Adrenal gland (tissue), 12 donors: Measurements from ENCODE around the gene SUN1. TPM values are rescaled to one million over a fixed set of nuclear protein-coding genes. Genes with fewer than 3 reads are reported as not detected.

Experiments used
- polyA plus RNA-seq, 3 donors: library from polyadenylated mRNA; stranded (reverse); fragments of 200-250 nt in 2 of 3; fragments of 350-450 nt in 1 of 3; fragmentation: Illumina TruSeq in 1 of 3; extraction: RNeasy Lipid Tissue Mini Kit (QIAGEN cat#74804) in 1 of 3; gene quantifications; one replicate each; pipeline ENCODE4 v1.2.3, GENCODE V29; 2013 to 2014
- total RNA-seq, 9 donors: library from RNA; depleted of rRNA in 4 of 9; stranded (reverse); fragments of >200 nt in 4 of 9; fragments of 120-200 nt in 1 of 9; fragmentation: NEBNext Ultra II Directional in 1 of 9; extraction: Animal tissue kit (Norgen Biotek cat#: 25700) in 1 of 9; gene quantifications; one replicate each; pipeline versions ENCODE4 v1.1.0 to v1.2.4, GENCODE V29; 2013 to 2023
- donor health status: healthy with polysubstance abuse.
- donor health status: Bipolar disorder and iron deficiency.
- donor health status: DM: yes; HTN: yes; CAD: no.
- donor health status: DM: no; HTN: no; CAD: no.
- donor health status: DM: no; HTN: no; CAD: no.
- donor health status: DM: yes; HTN: yes; CAD: no.

Gene SUN1
- total and polyA plus RNA-seq, 12 donors: 28.7 to 122 (median 99.9) TPM

Other genes starting within 250 kb of the SUN1 start
- 10 to 100 TPM in 8 of 9 donors, 1 to 10 TPM in 1; 8.3 to 32.7 (median 21.0) TPM for gene DNAAF5, start 105.8 kb upstream of the SUN1 start, total RNA-seq
- 10 to 100 TPM in 1 of 3 donors, 1 to 10 TPM in 2; 7.9 to 11.1 (median 8.8) TPM for gene DNAAF5, start 105.8 kb upstream of the SUN1 start, polyA plus RNA-seq
- 10 to 100 TPM in 7 of 9 donors, 1 to 10 TPM in 2; 5.2 to 21.5 (median 11.9) TPM for gene PRKAR1B, start 105.2 kb upstream of the SUN1 start, total RNA-seq
- 10 to 100 TPM in 1 of 3 donors, 1 to 10 TPM in 2; 8.4 to 17.3 (median 8.7) TPM for gene PRKAR1B, start 105.2 kb upstream of the SUN1 start, polyA plus RNA-seq
- 100 to 1,000 TPM in 1 of 9 donors, 10 to 100 TPM in 8; 44.7 to 190 (median 67.6) TPM for gene GET4, start 44.1 kb downstream of the SUN1 start, total RNA-seq
- 100 to 1,000 TPM in 2 of 3 donors, 10 to 100 TPM in 1; 38.3 to 166 (median 164) TPM for gene GET4, start 44.1 kb downstream of the SUN1 start, polyA plus RNA-seq
- gene ADAP1, start 122.2 kb downstream of the SUN1 start, total RNA-seq: 10 to 100 TPM in 5 of 9 donors, 1 to 10 TPM in 4; 2.0 to 60.2 (median 11.5) TPM
- gene ADAP1, start 122.2 kb downstream of the SUN1 start, polyA plus RNA-seq: 10 to 100 TPM in 1 of 3 donors, 1 to 10 TPM in 1, under 1 TPM in 1; 0.29 to 40.5 (median 7.1) TPM
- gene COX19, start 143.1 kb downstream of the SUN1 start, total RNA-seq: 10 to 100 TPM in 8 of 9 donors, 1 to 10 TPM in 1; 9.1 to 32.4 (median 19.2) TPM
- gene COX19, start 143.1 kb downstream of the SUN1 start, polyA plus RNA-seq: 10 to 100 TPM; 12.3 to 28.6 (median 14.0) TPM
- 10 to 100 TPM in 8 of 9 donors, 1 to 10 TPM in 1; 5.4 to 71.0 (median 41.8) TPM for gene CYP2W1, start 150.7 kb downstream of the SUN1 start, total RNA-seq
- 10 to 100 TPM in 2 of 3 donors, under 1 TPM in 1; 0.70 to 63.7 (median 41.0) TPM for gene CYP2W1, start 150.7 kb downstream of the SUN1 start, polyA plus RNA-seq
- gene GPR146, start 212.1 kb downstream of the SUN1 start, total RNA-seq: 10 to 100 TPM in 4 of 9 donors, 1 to 10 TPM in 4, under 1 TPM in 1; 1.00 to 17.3 (median 8.7) TPM
- gene GPR146, start 212.1 kb downstream of the SUN1 start, polyA plus RNA-seq: 10 to 100 TPM in 1 of 3 donors, 1 to 10 TPM in 1, under 1 TPM in 1; 0.90 to 14.2 (median 7.9) TPM